ENCODE data around the gene CYBA. TPM values are rescaled to one million over a fixed set of nuclear protein-coding genes. Genes with fewer than 3 reads are reported as not detected.

CYBA gene
- total and polyA plus RNA-seq, 2 of the 13 experiments (the other 11 are each of a cell fraction or from before 2014, with no cell fraction given): 196 to 250 TPM

DNA sequence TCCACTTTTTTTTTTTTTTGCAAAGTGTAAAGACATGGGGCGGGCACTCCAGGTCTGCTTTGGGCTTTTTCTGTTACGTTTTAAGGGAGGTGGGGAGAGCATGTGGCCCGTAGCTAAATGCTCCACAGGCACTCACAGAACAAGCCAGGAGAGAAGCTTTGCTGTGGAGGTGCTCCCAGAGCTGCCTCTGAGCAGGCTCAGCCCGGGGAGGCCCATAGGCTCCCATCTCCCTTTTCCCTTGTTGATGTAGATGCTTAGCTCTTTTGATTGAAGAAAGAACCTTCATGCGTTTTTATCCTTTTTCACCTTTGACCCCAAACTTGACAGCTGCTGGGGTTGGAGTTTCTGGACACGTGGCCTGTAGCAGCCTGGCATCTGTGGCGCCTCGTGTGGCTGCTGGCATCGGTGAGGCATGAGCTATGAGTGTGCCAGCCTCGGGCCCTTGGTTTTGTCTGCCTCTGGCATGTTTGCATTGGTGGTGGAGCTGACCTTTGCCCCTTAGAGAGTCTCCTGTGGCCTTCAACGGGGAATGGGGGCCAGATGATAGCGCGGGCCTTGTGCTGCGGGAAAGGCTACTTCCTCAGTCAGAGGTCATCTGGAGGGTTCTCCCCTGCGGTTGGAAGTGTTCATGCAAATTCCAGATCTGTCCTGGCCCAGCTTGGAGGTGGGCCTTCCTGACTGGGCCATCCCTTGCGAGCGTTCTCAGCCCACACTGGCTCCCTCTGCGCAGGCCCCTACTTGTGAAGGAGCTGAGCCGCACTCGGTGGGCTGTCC, 32.5 kb downstream of the CYBA start (continued):
- TF ChIP-seq SPEN (CRISPR knock-in tag; IDR thresholded peaks at IDR 0.05; ENCODE audit: low read depth) (peak; percentile 54), ZHX1 (CRISPR knock-in tag; IDR thresholded peaks at IDR 0.05; ENCODE audit: low read depth) (peak; percentile 83; the same call in 1 of the 2 replicates), CBX5 (CRISPR knock-in tag; IDR thresholded peaks at IDR 0.05; ENCODE audit: borderline replicate concordance) (no peak), LBX2 (CRISPR knock-in tag; IDR thresholded peaks at IDR 0.05; ENCODE audit: borderline replicate concordance) (no peak), ZNF772 (CRISPR knock-in tag; IDR thresholded peaks at IDR 0.05) (no peak), SNAPC4 (CRISPR knock-in tag; IDR thresholded peaks at IDR 0.05) (peak; percentile 58; the same call in 1 of the 2 replicates), SNRNP70 (IDR thresholded peaks at IDR 0.05; ENCODE audit: low read depth, low read length) (no peak), U2AF2 (IDR thresholded peaks at IDR 0.05; ENCODE audit: low read depth, low read length) (no peak), ZNF383 (CRISPR knock-in tag; IDR thresholded peaks at IDR 0.05; ENCODE audit: borderline replicate concordance) (no peak), CHD4 (IDR thresholded peaks at IDR 0.05; ENCODE audit: borderline replicate concordance, low read length) (peak; percentile 85; the same call in 1 of the 2 replicates), STAT5B (CRISPR knock-in tag; IDR thresholded peaks at IDR 0.05) (no peak), ATF1 (CRISPR knock-in tag; IDR thresholded peaks at IDR 0.05) (no peak), SRSF1 (optimal IDR thresholded peaks at IDR 0.05; ENCODE audit: low read depth, low read length) (no peak), GLI4 (CRISPR knock-in tag; IDR thresholded peaks at IDR 0.05; ENCODE audit: borderline replicate concordance) (no peak), EHMT2 (IDR thresholded peaks at IDR 0.05; ENCODE audit: borderline replicate concordance, low read depth, low read length) (peak; percentile 36; the same call in 1 of the 2 replicates), ZFP1 (CRISPR knock-in tag; IDR thresholded peaks at IDR 0.05) (no peak), SNAI1 (CRISPR knock-in tag; IDR thresholded peaks at IDR 0.05; ENCODE audit: borderline replicate concordance) (no peak)
- TF ChIP-seq, protein P1, sequence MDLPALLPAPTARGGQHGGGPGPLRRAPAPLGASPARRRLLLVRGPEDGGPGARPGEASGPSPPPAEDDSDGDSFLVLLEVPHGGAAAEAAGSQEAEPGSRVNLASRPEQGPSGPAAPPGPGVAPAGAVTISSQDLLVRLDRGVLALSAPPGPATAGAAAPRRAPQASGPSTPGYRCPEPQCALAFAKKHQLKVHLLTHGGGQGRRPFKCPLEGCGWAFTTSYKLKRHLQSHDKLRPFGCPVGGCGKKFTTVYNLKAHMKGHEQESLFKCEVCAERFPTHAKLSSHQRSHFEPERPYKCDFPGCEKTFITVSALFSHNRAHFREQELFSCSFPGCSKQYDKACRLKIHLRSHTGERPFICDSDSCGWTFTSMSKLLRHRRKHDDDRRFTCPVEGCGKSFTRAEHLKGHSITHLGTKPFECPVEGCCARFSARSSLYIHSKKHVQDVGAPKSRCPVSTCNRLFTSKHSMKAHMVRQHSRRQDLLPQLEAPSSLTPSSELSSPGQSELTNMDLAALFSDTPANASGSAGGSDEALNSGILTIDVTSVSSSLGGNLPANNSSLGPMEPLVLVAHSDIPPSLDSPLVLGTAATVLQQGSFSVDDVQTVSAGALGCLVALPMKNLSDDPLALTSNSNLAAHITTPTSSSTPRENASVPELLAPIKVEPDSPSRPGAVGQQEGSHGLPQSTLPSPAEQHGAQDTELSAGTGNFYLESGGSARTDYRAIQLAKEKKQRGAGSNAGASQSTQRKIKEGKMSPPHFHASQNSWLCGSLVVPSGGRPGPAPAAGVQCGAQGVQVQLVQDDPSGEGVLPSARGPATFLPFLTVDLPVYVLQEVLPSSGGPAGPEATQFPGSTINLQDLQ (CRISPR knock-in tag; IDR thresholded peaks at IDR 0.05): no peak
